G401.6 (cell line): ENCODE data around the gene CRYL1.

Experiments
- FAIRE-seq: peaks from 2 replicates; lab custom pipeline; 2012; peaks lifted over from hg19 to GRCh38; lab: Jason Lieb, UNC

Gene CRYL1

GRCh38 chr13:20526664-20527063 is 1.0 kb upstream of the CRYL1 start:
- FAIRE-seq, result no peak

DNA sequence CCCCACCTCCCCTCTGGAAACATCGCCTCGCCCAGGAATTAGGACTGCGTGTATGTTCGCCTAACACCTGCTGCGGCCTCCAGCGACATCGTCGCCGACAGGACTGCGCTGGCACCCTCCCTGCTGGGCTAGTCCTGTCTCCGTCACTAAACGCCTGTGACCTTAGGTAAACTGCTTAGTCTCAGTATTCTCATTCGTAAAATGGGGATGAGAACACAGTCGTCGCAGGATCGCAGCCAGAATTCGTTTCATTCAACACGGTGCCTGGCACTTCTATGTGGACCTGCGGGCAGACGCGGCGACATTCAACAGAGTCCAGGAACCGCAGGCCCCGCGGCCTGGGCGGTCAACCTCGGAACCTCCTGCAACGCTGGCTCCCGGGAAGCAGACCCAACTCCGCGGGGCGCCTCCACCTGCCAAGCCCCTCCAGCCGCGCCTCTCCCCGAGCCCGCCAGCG is 485 bp downstream of the CRYL1 start:
- FAIRE-seq, result no peak

- no peak for FAIRE-seq
Measured at GRCh38 chr13:20521364-20522115, 4.1 kb downstream of the CRYL1 start.

DNA sequence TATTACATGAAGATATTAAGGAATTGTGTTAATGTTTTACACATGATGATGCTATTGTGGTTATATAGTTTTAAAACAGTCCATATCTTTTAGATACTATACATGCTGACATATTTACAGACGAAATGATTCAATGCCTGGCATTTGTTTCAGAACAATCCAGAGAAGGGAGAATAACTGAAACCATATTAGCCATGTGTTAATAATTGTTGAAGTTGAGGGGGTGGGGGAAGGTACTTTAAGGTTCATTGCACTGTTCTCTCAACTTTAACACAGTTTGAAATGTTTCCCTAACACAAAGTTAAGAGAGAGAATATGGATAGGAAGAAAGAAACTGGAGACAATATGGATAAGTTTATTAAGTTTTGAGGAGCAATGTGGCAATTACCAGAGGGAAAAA is 5.8 kb downstream of the CRYL1 start:
- no peak for FAIRE-seq

GRCh38 chr13:20518660-20519100 is 7.0 kb downstream of the CRYL1 start:
- FAIRE-seq, result no peak

GRCh38 chr13:20514866-20515265 is 10.8 kb downstream of the CRYL1 start:
- no peak for FAIRE-seq

DNA sequence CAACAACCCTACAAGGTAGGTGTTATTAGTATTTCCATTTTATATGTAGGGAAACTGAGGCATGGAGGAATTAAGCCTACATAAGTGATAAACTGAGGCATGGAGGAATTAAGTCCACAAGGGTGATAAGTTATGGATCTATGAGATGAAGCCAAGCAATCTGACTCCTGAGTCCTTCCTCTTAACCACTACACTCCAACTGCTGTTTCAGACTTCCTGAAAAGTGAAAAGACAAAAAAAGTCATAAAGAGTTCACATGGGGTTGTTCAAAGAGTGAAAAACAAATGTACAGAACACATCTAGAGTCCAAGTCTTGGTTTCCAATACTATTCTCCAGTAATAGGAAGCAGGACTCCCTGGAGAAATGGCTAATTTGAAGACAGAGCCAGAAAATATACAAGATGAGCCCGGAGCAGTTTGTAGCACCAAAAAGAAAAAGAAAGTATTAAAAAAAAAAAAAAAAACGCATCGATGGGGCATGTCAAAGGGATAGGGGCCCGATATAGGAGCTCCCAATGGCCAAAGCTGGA is 12.1 kb downstream of the CRYL1 start:
- no peak for FAIRE-seq

- no peak for FAIRE-seq
Measured at GRCh38 chr13:20512042-20512683, 13.5 kb downstream of the CRYL1 start.

DNA sequence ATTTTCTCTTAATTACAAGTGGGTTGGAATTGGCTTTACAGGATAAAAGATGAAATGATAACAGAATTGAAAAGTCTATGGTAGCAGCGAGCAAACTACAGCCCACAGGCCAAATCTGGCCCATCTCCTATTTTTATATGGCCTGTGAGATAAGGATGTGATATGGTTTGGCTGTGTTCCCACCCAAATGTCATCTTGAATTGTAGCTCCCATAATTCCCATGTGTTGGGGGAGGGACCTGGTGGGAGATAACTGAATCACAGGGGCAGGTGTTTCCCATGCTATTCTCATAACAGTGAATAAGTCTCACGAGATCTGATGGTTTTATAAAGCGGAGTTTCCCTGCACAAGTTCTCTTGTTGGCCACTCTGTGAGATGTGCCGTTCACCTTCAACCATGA is 19.0 kb downstream of the CRYL1 start:
- no peak for FAIRE-seq

- no peak for FAIRE-seq
Measured at GRCh38 chr13:20505405-20506366, 20.0 kb downstream of the CRYL1 start.

GRCh38 chr13:20503088-20504083 is 22.3 kb downstream of the CRYL1 start:
- FAIRE-seq, result no peak

- no peak for FAIRE-seq
Measured at GRCh38 chr13:20501592-20501991, 24.1 kb downstream of the CRYL1 start.

DNA sequence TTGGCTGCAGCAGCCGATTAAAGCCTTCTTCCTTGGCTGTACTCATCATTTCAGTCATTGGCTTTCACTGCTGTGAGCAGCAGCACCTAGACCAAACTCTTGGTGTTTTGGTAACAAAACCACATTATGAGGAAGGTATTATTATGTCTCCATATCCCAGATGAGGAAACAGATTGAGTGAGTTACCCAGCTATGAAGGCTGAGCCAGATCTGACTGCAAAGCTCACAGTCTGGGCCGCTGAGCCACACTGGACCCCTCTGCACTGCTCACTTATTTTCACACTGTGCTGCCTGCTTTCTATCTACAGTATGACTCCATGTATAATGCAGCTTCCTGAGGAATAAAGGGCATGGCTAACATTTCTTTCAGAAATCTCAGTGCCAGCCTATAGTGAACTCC is 24.5 kb downstream of the CRYL1 start:
- no peak for FAIRE-seq

GRCh38 chr13:20499986-20500385 is 25.7 kb downstream of the CRYL1 start:
- no peak for FAIRE-seq

- FAIRE-seq, result no peak
Measured at GRCh38 chr13:20498659-20499058, 27.0 kb downstream of the CRYL1 start.

DNA sequence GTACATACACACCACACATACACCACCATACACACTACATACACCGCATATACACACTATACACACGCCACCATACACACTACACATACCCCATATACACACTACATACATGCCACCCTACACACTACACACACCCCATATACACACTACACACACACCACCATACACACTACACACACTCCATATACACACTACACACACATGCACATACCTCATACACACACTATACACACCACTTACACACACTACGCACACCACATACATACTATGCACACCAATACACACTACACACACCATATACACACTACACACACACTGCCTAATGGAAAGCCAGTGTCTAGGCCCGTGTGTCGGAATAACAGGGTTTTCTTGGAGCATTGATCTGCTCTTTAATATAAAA is 27.5 kb downstream of the CRYL1 start:
- FAIRE-seq, result no peak

GRCh38 chr13:20497006-20497775 is 28.5 kb downstream of the CRYL1 start:
- no peak for FAIRE-seq

DNA sequence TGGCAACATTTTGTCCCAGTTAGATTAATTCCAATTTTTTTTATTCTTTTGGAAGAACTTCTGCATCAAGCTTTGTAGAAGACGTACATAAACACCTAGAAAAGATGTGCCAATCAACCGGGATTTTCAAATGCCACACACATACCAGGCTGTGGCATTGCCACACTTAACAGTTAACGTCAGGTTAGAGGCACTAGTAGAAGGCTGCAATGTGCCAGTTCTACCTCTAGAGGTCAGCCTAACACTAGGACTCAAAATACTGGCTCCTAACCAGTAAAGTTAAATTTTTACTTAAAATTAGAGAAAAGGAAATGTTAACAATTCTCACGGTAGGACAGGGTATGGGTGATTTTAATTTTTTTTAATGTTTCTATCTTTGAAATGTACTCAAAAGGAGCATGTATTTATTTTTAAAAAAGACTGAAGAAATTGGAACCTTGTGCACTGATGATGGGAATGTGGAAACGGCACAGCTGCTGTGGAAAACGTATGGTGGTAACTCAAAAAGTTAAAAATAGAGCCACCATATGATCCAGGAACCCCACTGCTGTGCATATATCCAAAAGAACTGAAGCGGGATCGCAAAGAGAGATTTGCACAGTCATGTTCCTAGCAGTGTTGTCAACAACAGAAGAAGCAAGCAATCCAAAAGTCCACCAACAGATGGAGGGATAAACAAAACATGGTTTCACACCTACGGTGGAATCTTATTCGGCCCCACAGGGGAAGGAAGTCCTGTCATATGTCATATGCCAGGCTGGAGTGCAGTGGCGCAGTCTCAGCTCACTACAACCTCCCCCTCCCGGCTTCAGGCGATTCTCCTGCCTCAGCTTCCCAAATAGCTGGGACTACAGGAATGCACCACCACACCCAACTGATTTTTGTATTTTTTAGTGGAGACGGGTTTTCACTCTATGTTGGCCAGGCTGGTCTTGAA is 30.3 kb downstream of the CRYL1 start:
- FAIRE-seq, result peak; percentile 94

GRCh38 chr13:20494656-20495055 is 31.0 kb downstream of the CRYL1 start:
- no peak for FAIRE-seq
